Right renal pelvis (tissue), 4 donors: ENCODE measurements around the gene AASS. TPM values are rescaled to one million over a fixed set of nuclear protein-coding genes. Genes with fewer than 3 reads are reported as not detected.

Experiments
- DNase-seq, 4 donors: peaks; one replicate each; pipeline ENCODE4 v3.0.0-alpha.2; 2013; ENCODE audit warnings: low read depth in 4 of 4, low spot score in 3 of 4, missing footprints in 1 of 4
- polyA plus RNA-seq, 4 donors: library from polyadenylated mRNA; unstranded; fragments of 120-200 nt; gene quantifications; one replicate each; pipeline ENCODE4 v1.2.1, GENCODE V29; 2013; ENCODE audit not compliant: insufficient read length in 4 of 4

AASS gene
- polyA plus RNA-seq, 4 donors, result 36.0 to 49.5 (median 44.6) TPM

- DNase-seq, result no peak
Measured at GRCh38 chr7:122132341-122132740, 11.7 kb downstream of the AASS start.

- DNase-seq, result no peak
Measured at GRCh38 chr7:122123746-122124145, 20.3 kb downstream of the AASS start.

GRCh38 chr7:122118757-122119156, 25.3 kb downstream of the AASS start:
- no peak for DNase-seq

- no peak for DNase-seq
Measured at GRCh38 chr7:122103064-122103463, 41.0 kb downstream of the AASS start.

- DNase-seq, result no peak
Measured at GRCh38 chr7:122100021-122100420, 44.0 kb downstream of the AASS start.

- no peak for DNase-seq
Measured at GRCh38 chr7:122095642-122096041, 48.4 kb downstream of the AASS start.

GRCh38 chr7:122094549-122094948, 49.5 kb downstream of the AASS start:
- no peak for DNase-seq

GRCh38 chr7:122092964-122093797, 50.9 kb downstream of the AASS start:
- peak; percentile 35 to 49 (median 38) for DNase-seq

- DNase-seq, result no peak
Measured at GRCh38 chr7:122082670-122083069, 61.4 kb downstream of the AASS start.

- DNase-seq, result no peak
Measured at GRCh38 chr7:122082160-122082559, 61.9 kb downstream of the AASS start.

GRCh38 chr7:122073635-122074034, 70.4 kb downstream of the AASS start:
- no peak for DNase-seq

- no peak for DNase-seq
Measured at GRCh38 chr7:122072924-122073599, 71.0 kb downstream of the AASS start.

- no peak for DNase-seq
Measured at GRCh38 chr7:122072272-122072671, 71.8 kb downstream of the AASS start.

- no peak for DNase-seq
Measured at GRCh38 chr7:122070834-122071233, 73.2 kb downstream of the AASS start.

GRCh38 chr7:122070062-122070461, 74.0 kb downstream of the AASS start:
- DNase-seq, result no peak

- DNase-seq, result no peak
Measured at GRCh38 chr7:122068999-122069398, 75.0 kb downstream of the AASS start.

GRCh38 chr7:122068046-122068445, 76.0 kb downstream of the AASS start:
- no peak for DNase-seq

GRCh38 chr7:122067077-122067476, 77.0 kb downstream of the AASS start:
- no peak for DNase-seq

GRCh38 chr7:122064971-122065370, 79.1 kb downstream of the AASS start:
- no peak for DNase-seq

- DNase-seq, result no peak
Measured at GRCh38 chr7:122063146-122063545, 80.9 kb downstream of the AASS start.

- DNase-seq, result no peak
Measured at GRCh38 chr7:122059542-122059941, 84.5 kb downstream of the AASS start.

- DNase-seq, result no peak
Measured at GRCh38 chr7:122056977-122057376, 87.1 kb downstream of the AASS start.
